ENCODE results near the gene PKHD1. TPM values are rescaled to one million over a fixed set of nuclear protein-coding genes. Genes with fewer than 3 reads are reported as not detected.

Gene PKHD1
- total RNA-seq, 2 experiments from 2014 or later: not detected

DNA sequence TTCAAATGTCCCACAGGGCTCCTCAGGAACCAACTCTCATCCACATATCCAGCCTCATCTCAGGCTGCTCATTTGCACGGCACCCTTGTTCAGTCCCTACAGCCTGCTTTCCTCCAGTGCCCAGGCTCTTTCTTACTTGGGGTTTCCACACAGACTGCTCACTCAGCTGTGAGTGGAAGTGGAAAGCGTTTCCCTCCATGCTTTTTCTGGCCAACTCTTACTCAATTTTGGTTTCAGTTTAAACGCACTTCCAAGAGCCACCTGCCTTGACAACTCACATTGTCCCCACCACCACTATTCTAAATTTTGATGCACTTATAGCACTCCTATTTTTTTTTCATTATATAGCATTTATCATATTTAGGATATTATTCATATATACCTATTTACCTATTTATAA is 367.1 kb downstream of the PKHD1 start:
- Mint-ChIP-seq H3K27me3 (no peaks in the 10 kb centered on the region), H3K4me1 (no peaks in the 10 kb centered on the region), H3K27ac (no peak overlapping the region), H3K4me3 (no peak overlapping the region), H3K36me3 (ENCODE audit: low read depth) (no peaks in the 10 kb centered on the region), H3K9me3 (no peaks in the 10 kb centered on the region)
- CTCF ChIA-PET: no interaction called here
- no peak for DNase-seq
- POLR2A ChIA-PET: no interaction called here

DNA sequence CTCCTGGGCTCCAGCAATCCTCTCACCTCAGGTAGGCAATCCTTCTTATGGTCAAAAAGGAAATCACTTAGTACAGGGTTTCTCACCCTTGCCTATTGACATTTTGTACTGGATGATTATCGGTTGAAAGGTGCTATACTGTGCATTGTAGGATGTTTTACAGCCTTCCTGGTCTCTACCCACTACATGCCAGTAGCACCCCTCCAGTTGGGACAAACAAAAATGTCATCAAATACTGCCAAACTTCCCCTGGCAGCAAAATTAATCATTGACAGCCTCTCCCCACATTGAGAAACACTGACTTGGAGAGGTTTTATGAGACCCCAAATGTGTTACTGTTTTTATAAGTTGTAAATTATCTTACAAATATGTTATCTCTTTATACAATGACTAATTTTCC is 368.1 kb downstream of the PKHD1 start:
- Mint-ChIP-seq H3K9me3 (no peaks in the 10 kb centered on the region), H3K36me3 (ENCODE audit: low read depth) (no peaks in the 10 kb centered on the region), H3K27ac (no peak overlapping the region), H3K4me3 (no peak overlapping the region), H3K4me1 (no peaks in the 10 kb centered on the region), H3K27me3 (no peaks in the 10 kb centered on the region)
- DNase-seq: no peak
- CTCF ChIA-PET: no interaction called here
- POLR2A ChIA-PET: no interaction called here

- H3K4me3 Mint-ChIP-seq: no peak overlapping the region
- ChIA-PET CTCF (no interaction called here), POLR2A (no interaction called here)
- no peaks in the 10 kb centered on the region for H3K4me1 Mint-ChIP-seq
- no peaks in the 10 kb centered on the region for H3K27me3 Mint-ChIP-seq
- no peaks in the 10 kb centered on the region for H3K9me3 Mint-ChIP-seq
- DNase-seq: no peak
- H3K36me3 Mint-ChIP-seq (ENCODE audit: low read depth): no peaks in the 10 kb centered on the region
- no peak overlapping the region for H3K27ac Mint-ChIP-seq
These were observed 368.9 kb downstream of the PKHD1 start for GRCh38 chr6:51718533-51718932.

DNA sequence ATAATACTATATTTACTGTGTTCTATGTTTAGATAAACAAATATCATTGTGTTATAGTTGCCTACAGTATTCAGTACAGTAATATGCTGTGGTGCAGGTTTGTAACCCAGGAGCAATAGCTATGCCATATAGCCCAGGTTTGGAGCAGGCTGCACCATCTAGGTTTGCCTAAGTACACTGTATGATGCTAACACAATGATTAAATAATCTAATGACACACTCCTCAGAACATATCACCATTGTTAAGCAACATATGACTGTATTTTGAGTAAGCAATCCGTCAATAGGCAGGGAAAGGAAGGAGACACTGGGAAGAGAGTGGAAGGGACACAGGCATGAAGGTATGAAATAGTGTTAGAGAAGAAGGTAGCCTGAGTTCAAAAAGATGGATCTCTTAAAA is 369.9 kb downstream of the PKHD1 start:
- no peak for DNase-seq
- H3K27me3 Mint-ChIP-seq: no peaks in the 10 kb centered on the region
- H3K36me3 Mint-ChIP-seq (ENCODE audit: low read depth): no peaks in the 10 kb centered on the region
- H3K27ac Mint-ChIP-seq: no peak overlapping the region
- H3K4me3 Mint-ChIP-seq: no peak overlapping the region
- H3K9me3 Mint-ChIP-seq: no peaks in the 10 kb centered on the region
- ChIA-PET CTCF (no interaction called here), POLR2A (no interaction called here)
- H3K4me1 Mint-ChIP-seq: no peaks in the 10 kb centered on the region

DNA sequence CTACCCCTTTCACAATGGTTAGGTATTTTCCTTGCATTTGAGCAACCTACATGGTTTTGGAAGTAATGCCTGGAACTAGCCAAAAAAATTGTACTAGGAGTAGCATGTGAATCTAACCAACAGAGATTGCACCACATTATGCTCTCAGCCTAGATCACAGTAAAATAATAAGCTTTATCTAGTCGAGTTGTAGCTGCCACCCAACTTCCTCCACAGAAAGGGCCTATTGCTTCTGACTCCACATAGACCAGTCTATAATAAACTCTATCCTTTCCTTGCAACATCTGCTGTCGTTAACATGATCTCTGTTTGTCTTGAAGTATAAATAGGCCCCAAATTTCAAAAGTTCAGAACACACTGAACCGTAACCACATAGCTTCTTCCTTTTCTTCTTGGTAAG is 375.5 kb downstream of the PKHD1 start:
- Mint-ChIP-seq H3K9me3 (no peaks in the 10 kb centered on the region), H3K36me3 (ENCODE audit: low read depth) (no peaks in the 10 kb centered on the region), H3K27ac (no peak overlapping the region), H3K4me3 (no peak overlapping the region), H3K4me1 (no peaks in the 10 kb centered on the region), H3K27me3 (no peaks in the 10 kb centered on the region)
- no peak for DNase-seq
- ChIA-PET CTCF (no interaction called here), POLR2A (no interaction called here)

DNA sequence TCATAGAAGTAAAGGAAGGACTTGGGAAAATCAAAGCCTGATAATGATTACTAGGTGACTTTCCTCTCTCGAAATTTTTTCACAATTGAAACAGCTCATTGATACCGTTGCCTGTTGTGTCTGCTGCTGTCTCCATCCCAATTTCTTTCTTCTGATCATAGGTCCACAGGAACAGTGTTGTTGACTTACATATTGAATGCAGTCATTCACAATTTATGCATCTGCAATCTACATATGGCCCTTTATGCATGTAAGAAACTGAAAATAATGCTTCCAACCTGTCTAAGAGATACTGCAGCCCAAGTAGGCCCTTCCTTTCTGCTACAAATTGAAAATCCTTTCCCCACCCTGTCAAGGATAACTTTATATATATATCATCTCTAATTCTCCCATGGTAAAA is 381.3 kb downstream of the PKHD1 start:
- DNase-seq: no peak
- Mint-ChIP-seq H3K4me3 (no peak overlapping the region), H3K36me3 (ENCODE audit: low read depth) (no peaks in the 10 kb centered on the region), H3K9me3 (no peaks in the 10 kb centered on the region), H3K27ac (no peak overlapping the region), H3K27me3 (no peaks in the 10 kb centered on the region), H3K4me1 (no peaks in the 10 kb centered on the region)
- POLR2A ChIA-PET: no interaction called here
- CTCF ChIA-PET: no interaction called here

DNA sequence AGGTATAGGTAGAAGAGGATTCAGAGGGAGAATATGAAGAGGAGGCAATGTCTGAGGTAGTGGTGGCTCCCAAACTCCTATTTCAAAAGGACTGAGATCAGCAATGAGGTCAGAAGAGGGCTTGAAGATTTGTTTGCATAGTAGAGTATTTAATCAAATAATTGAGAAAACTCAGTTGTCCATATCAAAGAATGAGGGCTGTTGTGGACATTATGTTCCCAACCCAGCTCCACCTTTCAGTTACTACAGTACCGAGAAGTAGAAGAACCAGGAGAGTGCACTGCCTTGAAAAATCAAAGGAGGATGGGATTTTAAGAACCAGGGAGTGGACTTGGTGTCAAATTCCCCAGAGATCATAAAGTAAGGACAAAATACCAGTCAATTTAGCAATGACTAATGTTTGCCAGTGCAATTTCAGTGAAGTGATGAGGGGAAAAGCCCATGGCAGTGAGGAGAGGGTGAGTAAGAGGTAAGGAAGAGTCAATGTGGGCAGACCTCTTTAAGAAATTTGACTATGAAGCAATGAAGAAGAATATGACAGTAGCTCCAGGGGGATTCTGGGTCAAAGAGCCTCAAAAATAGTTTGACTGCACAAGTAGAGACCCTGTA is 382.4 kb downstream of the PKHD1 start:
- CTCF ChIA-PET: no interaction called here
- Mint-ChIP-seq H3K27me3 (no peaks in the 10 kb centered on the region), H3K4me1 (no peaks in the 10 kb centered on the region), H3K4me3 (no peak overlapping the region), H3K36me3 (ENCODE audit: low read depth) (no peaks in the 10 kb centered on the region), H3K9me3 (no peaks in the 10 kb centered on the region), H3K27ac (no peak overlapping the region)
- DNase-seq: no peak
- POLR2A ChIA-PET: no interaction called here

GRCh38 chr6:51702851-51703250 is 384.6 kb downstream of the PKHD1 start:
- H3K36me3 Mint-ChIP-seq (ENCODE audit: low read depth): no peaks in the 10 kb centered on the region
- ChIA-PET CTCF (no interaction called here), POLR2A (no interaction called here)
- H3K27ac Mint-ChIP-seq: no peak overlapping the region
- H3K4me3 Mint-ChIP-seq: no peak overlapping the region
- no peaks in the 10 kb centered on the region for H3K9me3 Mint-ChIP-seq
- no peak for DNase-seq
- H3K27me3 Mint-ChIP-seq: no peaks in the 10 kb centered on the region
- no peaks in the 10 kb centered on the region for H3K4me1 Mint-ChIP-seq

- no peaks in the 10 kb centered on the region for H3K4me1 Mint-ChIP-seq
- no peaks in the 10 kb centered on the region for H3K36me3 Mint-ChIP-seq (ENCODE audit: low read depth)
- no peak overlapping the region for H3K4me3 Mint-ChIP-seq
- no peaks in the 10 kb centered on the region for H3K27me3 Mint-ChIP-seq
- CTCF ChIA-PET: no interaction called here
- DNase-seq: no peak
- no peaks in the 10 kb centered on the region for H3K9me3 Mint-ChIP-seq
- POLR2A ChIA-PET: no interaction called here
- no peak overlapping the region for H3K27ac Mint-ChIP-seq
These were observed 402.8 kb downstream of the PKHD1 start for GRCh38 chr6:51684603-51685002.

- Mint-ChIP-seq H3K9me3 (no peaks in the 10 kb centered on the region), H3K4me3 (no peak overlapping the region), H3K27ac (no peak overlapping the region), H3K27me3 (no peaks in the 10 kb centered on the region), H3K4me1 (no peaks in the 10 kb centered on the region), H3K36me3 (ENCODE audit: low read depth) (no peaks in the 10 kb centered on the region)
- POLR2A ChIA-PET: no interaction called here
- no peak for DNase-seq
- CTCF ChIA-PET: no interaction called here
These were observed 403.4 kb downstream of the PKHD1 start for GRCh38 chr6:51684038-51684437.

GRCh38 chr6:51678905-51679620 is 408.4 kb downstream of the PKHD1 start:
- no peak for DNase-seq
- Mint-ChIP-seq H3K36me3 (ENCODE audit: low read depth) (no peaks in the 10 kb centered on the region), H3K4me3 (no peak overlapping the region), H3K4me1 (no peaks in the 10 kb centered on the region), H3K9me3 (no peaks in the 10 kb centered on the region), H3K27ac (no peak overlapping the region), H3K27me3 (no peaks in the 10 kb centered on the region)
- ChIA-PET POLR2A (no interaction called here), CTCF (interaction anchor here (0.6 kb wide), 1 partner anchor 839 kb away, joined by 4 read pairs; no protein-coding TSS in a partner anchor)

DNA sequence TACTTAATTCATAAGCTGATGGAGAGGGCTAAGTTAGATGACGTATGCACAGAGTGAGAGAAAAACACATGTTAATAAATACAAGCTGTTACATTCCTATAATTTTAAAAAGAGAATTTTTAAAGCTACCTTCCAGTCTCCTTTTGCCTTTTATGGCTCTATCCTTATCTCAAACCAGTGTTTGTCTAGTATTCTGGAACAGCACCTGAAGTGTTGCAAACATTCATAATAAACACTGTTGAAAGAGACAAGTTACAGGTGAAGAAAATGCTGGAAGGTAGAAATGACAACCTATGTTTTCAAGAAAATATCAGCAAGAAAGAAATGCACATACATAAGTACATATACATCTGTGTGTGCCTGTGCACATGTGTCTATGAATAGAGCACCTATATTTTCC is 409.1 kb downstream of the PKHD1 start:
- no peak overlapping the region for H3K27ac Mint-ChIP-seq
- DNase-seq: no peak
- H3K4me3 Mint-ChIP-seq: no peak overlapping the region
- POLR2A ChIA-PET: no interaction called here
- no peaks in the 10 kb centered on the region for H3K36me3 Mint-ChIP-seq (ENCODE audit: low read depth)
- no peaks in the 10 kb centered on the region for H3K4me1 Mint-ChIP-seq
- CTCF ChIA-PET: no interaction called here
- no peaks in the 10 kb centered on the region for H3K9me3 Mint-ChIP-seq
- no peaks in the 10 kb centered on the region for H3K27me3 Mint-ChIP-seq

DNA sequence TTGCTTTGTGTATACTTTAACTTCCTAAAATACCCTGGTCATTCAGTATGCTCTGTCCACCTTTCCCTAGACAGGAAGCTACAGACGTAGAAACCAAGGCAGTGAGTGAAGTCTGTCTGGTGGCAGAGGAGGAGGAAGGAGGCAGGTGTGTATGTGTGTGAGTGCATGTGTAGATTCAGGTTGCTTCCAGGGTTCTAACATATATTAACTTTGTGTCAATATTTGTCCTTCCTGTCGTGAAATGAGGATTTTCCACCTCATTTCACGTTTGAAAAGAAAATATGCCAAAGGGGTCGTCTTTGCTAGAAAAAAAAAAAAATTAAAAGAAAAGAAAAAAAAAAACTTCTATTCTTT is 411.5 kb downstream of the PKHD1 start:
- no peaks in the 10 kb centered on the region for H3K9me3 Mint-ChIP-seq
- no peaks in the 10 kb centered on the region for H3K36me3 Mint-ChIP-seq (ENCODE audit: low read depth)
- H3K4me3 Mint-ChIP-seq: no peak overlapping the region
- DNase-seq: no peak
- H3K27me3 Mint-ChIP-seq: no peaks in the 10 kb centered on the region
- no peaks in the 10 kb centered on the region for H3K4me1 Mint-ChIP-seq
- no peak overlapping the region for H3K27ac Mint-ChIP-seq
- ChIA-PET CTCF (no interaction called here), POLR2A (no interaction called here)

Measured in activated CD4-positive, alpha-beta T cell treated with anti-CD3 and anti-CD28 coated beads, Interleukin-2, amount 10 ng/mL, durations not matched to agents 7 days and 5 days (primary cell).